NOMO-1 treated with DMSO at 0.1 percent for 48 hours (cell line): Measurements from ENCODE around the gene STBD1.
"Not testable (repeated sequence)": the region's sequence is repeated elsewhere in the genome, so short reads cannot be mapped to it uniquely, and the experiment has no call there.

ENCODE experiments used
- DNase-seq: peaks from one replicate; lab custom pipeline; 2025; ENCODE audit not compliant: unreplicated experiment; lab: John Stamatoyannopoulos, UW

Gene STBD1

DNA sequence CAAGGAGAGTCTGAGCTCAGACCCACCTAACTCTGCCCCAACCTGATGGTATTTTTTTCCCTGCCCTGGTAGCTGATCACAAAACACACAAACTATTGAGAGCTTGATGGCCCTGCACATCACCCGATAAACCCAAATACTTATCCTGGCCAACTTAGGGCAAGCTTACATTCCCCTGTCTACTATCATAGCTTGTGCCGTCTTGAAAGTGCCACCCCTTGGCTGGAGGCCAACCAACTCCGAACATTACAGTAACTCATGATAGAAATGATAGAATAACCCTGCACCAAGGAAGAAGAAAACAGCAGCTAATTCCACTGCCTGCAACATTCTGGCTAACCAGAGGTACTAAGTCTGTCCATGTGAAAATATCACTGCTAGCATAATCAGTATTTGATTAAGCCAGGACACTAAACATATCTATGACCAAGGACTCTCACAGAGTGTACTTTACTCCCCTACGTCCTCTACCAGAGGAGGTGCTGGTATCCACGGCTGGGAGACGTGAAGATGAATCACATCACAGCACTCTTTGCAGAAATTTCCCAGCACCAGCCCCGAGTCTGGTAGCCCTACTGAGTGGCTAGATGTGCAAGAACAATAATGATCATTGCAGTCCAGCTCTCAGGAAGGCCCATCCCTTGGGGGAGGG is 8.9 kb downstream of the STBD1 start:
- no peak for DNase-seq

GRCh38 chr4:76316131-76316530 is 9.6 kb downstream of the STBD1 start:
- DNase-seq = no peak

DNA sequence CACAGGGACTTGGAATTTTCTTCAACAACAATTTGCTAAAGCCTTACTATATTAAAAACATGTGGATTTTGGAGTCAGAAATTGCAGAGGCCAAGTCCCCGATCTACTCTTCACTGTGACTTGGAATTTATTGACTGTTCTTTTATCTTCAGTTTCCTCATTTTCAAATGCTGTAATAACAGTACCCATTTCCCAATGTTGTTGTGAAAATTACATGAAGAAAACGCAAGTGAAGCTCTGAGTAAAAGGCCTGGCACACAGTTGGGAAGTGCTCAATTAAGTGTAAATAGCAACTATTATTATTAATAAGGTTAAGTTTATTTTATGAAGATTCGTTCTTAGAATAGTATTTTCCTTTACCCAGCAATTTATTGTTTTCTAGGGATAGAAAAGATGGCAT is 15.7 kb downstream of the STBD1 start:
- peak; percentile 58 for DNase-seq

DNA sequence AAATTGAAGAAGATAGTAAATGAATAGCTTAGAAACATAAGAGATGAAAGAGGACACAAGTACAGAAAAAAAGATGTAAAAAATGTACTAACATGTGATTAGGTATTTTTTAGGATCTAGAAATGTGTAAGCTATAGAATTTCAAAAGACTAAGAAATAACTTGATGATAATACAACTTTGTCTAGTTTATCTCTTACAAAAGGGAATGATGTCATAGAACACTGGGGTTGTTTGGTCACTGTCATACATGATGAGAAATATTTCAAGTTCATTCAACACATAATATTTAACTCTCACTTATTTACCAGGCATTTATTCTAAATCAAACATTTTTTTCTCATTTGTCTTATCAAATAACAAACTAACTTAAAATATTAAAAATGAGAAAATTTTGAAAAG is 18.5 kb downstream of the STBD1 start:
- DNase-seq = no peak

- DNase-seq = no peak
These were observed 20.0 kb downstream of the STBD1 start for GRCh38 chr4:76326515-76326914.

- no peak for DNase-seq
These were observed 28.4 kb downstream of the STBD1 start for GRCh38 chr4:76334885-76335284.

GRCh38 chr4:76339364-76339763 is 32.8 kb downstream of the STBD1 start:
- no peak for DNase-seq

GRCh38 chr4:76341063-76341462 is 34.5 kb downstream of the STBD1 start:
- peak; percentile 66 for DNase-seq

GRCh38 chr4:76342191-76342590 is 35.7 kb downstream of the STBD1 start:
- DNase-seq = no peak

DNA sequence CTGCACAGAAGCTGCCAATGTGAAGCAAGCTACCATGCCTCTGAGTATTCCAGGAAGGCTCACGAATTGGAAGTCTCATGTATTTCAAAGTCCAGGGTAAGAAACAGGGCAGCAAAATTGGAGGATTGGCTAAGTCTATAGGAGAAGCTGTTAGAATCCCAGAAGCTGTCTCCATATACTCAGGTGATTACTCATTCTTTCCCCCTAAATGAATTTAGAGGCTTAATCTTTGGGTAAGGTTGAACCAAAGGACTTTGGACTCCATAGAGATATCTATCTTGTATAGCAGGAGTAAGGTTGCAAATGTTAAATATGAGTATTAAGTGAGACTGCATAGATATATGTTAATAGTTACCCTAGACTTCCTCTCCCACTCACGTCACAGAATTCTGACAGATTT is 36.3 kb downstream of the STBD1 start:
- DNase-seq = no peak

- DNase-seq = no peak
These were observed 48.3 kb downstream of the STBD1 start for GRCh38 chr4:76354517-76355473.

GRCh38 chr4:76357981-76358380 is 51.4 kb downstream of the STBD1 start:
- DNase-seq = no peak

DNA sequence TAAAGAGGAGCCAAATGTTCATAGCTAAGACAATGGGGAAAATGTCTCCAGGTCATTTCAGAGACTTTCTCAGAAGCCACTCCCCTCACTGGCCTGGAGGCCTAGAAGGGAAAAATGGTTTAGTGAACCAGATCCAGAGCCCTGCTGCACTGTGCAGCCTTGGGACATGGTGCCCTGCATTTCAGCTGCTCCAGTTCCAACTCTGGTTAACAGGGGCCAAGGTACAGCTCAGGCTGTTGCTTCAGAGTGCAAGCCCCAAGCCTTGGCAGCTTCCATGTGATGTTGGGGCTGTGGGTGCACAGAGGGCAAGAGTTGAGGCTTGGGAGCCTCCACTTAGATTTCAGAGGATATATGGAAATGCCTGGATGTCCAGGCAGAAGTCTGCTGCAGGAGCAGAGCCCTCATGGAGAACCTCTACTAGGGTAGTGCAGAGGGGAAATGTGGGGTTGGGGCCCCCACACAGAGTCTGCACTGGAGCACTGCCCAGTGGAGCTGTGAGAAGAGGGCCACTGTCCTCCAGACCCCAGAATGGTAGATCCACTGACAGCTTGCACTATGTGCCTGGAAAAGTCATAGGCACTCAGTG is 53.4 kb downstream of the STBD1 start:
- not testable (repeated sequence) for DNase-seq
